Measurements from ENCODE around the gene HBB. TPM values are rescaled to one million over a fixed set of nuclear protein-coding genes. Genes with fewer than 3 reads are reported as not detected.

Gene HBB
- polyA plus RNA-seq, 1 donor from 2014 or later: not detected

DNA sequence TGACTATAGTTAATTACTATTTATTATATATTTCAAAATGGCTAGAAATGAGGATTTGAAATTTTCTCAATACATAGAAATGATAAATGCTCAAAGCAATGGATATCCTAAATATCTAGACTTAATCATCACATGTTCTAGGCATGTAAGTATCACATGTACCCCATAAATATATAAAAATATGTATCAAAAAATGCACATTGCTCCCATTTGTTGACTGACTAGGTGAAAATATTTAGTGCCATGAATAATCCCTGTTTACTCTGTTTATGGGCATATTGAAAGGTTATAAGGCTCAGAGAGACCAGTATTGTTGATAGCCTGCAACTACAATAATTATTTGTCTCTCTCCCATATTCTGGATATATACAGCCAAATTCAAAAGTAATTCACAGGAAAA is 39.7 kb upstream of the HBB start:
- no peak overlapping the region for H3K27ac ChIP-seq (ENCODE audit: low read length)
- H3K9me3 ChIP-seq (ENCODE audit: low read length): no peaks in the 10 kb centered on the region
- no peaks in the 10 kb centered on the region for H4K20me1 ChIP-seq (ENCODE audit: insufficient read depth)
- no peaks in the 10 kb centered on the region for H3K36me3 ChIP-seq (ENCODE audit: insufficient read depth, low read length)
- H3K4me3 ChIP-seq (ENCODE audit: low read length): no peak overlapping the region
- H3K79me2 ChIP-seq (replicated peaks; ENCODE audit: insufficient read depth, low read length): no peaks in the 10 kb centered on the region
- no peaks in the 10 kb centered on the region for H3F3A ChIP-seq (ENCODE audit: insufficient read depth, low read length, poor library complexity, severe bottlenecking)
- no peaks in the 10 kb centered on the region for H3K9me2 ChIP-seq (ENCODE audit: insufficient read depth, low read length)
- H2AFZ ChIP-seq (ENCODE audit: low read depth, low read length): no peak overlapping the region
- no peak overlapping the region for H3K9ac ChIP-seq (ENCODE audit: low read length)
- TF ChIP-seq, protein P1, sequence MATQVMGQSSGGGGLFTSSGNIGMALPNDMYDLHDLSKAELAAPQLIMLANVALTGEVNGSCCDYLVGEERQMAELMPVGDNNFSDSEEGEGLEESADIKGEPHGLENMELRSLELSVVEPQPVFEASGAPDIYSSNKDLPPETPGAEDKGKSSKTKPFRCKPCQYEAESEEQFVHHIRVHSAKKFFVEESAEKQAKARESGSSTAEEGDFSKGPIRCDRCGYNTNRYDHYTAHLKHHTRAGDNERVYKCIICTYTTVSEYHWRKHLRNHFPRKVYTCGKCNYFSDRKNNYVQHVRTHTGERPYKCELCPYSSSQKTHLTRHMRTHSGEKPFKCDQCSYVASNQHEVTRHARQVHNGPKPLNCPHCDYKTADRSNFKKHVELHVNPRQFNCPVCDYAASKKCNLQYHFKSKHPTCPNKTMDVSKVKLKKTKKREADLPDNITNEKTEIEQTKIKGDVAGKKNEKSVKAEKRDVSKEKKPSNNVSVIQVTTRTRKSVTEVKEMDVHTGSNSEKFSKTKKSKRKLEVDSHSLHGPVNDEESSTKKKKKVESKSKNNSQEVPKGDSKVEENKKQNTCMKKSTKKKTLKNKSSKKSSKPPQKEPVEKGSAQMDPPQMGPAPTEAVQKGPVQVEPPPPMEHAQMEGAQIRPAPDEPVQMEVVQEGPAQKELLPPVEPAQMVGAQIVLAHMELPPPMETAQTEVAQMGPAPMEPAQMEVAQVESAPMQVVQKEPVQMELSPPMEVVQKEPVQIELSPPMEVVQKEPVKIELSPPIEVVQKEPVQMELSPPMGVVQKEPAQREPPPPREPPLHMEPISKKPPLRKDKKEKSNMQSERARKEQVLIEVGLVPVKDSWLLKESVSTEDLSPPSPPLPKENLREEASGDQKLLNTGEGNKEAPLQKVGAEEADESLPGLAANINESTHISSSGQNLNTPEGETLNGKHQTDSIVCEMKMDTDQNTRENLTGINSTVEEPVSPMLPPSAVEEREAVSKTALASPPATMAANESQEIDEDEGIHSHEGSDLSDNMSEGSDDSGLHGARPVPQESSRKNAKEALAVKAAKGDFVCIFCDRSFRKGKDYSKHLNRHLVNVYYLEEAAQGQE (IDR thresholded peaks at IDR 0.05; ENCODE audit: borderline replicate concordance): no peak
- TF ChIP-seq TAF1 (IDR thresholded peaks at IDR 0.05; ENCODE audit: low read depth) (no peak), MXI1 (conservative IDR thresholded peaks at IDR 0.05; ENCODE audit: poor library complexity, severe bottlenecking) (no peak), POLR2AphosphoS5 (IDR thresholded peaks at IDR 0.05) (no peak), EZH2 (IDR thresholded peaks at IDR 0.05; ENCODE audit: borderline replicate concordance, insufficient read depth, low read length, poor library complexity, severe bottlenecking) (no peak), EP300 (conservative IDR thresholded peaks at IDR 0.05; ENCODE audit: poor library complexity, severe bottlenecking) (no peak), RAD21 (conservative IDR thresholded peaks at IDR 0.05) (no peak), SMC3 (conservative IDR thresholded peaks at IDR 0.05; ENCODE audit: poor library complexity) (no peak)
- TF ChIP-seq, protein P2, sequence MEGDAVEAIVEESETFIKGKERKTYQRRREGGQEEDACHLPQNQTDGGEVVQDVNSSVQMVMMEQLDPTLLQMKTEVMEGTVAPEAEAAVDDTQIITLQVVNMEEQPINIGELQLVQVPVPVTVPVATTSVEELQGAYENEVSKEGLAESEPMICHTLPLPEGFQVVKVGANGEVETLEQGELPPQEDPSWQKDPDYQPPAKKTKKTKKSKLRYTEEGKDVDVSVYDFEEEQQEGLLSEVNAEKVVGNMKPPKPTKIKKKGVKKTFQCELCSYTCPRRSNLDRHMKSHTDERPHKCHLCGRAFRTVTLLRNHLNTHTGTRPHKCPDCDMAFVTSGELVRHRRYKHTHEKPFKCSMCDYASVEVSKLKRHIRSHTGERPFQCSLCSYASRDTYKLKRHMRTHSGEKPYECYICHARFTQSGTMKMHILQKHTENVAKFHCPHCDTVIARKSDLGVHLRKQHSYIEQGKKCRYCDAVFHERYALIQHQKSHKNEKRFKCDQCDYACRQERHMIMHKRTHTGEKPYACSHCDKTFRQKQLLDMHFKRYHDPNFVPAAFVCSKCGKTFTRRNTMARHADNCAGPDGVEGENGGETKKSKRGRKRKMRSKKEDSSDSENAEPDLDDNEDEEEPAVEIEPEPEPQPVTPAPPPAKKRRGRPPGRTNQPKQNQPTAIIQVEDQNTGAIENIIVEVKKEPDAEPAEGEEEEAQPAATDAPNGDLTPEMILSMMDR (IDR thresholded peaks at IDR 0.05; ENCODE audit: poor library complexity, severe bottlenecking): no peak
- no peak overlapping the region for H3K4me2 ChIP-seq (ENCODE audit: low read length)
- H3K27me3 ChIP-seq (ENCODE audit: insufficient read depth, low read depth, low read length): no peaks in the 10 kb centered on the region

DNA sequence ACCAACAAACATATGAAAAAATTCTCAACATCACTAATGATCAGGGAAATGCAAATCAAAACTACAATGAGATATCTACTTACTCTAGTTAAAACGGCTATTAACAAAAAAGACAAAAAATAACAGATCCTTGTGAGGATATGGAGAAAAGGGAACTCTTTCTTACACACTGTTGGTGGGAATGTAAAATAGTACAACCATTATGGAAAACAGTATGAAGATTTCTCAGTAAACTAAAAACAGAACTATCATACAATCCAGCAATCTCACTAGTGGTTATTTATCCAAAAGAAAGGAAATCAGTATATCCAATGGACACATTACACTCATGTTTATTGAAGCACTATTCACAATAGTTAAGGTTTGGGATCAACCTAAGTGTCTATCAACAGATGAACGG is 39.0 kb upstream of the HBB start:
- Histone ChIP-seq H3K9ac (ENCODE audit: low read length) (no peak overlapping the region), H3K9me2 (ENCODE audit: insufficient read depth, low read length) (no peaks in the 10 kb centered on the region), H3K36me3 (ENCODE audit: insufficient read depth, low read length) (no peaks in the 10 kb centered on the region), H4K20me1 (ENCODE audit: insufficient read depth) (no peaks in the 10 kb centered on the region), H3K27me3 (ENCODE audit: insufficient read depth, low read depth, low read length) (no peaks in the 10 kb centered on the region), H3K4me2 (ENCODE audit: low read length) (no peak overlapping the region), H3K27ac (ENCODE audit: low read length) (no peak overlapping the region), H3K9me3 (ENCODE audit: low read length) (no peaks in the 10 kb centered on the region), H2AFZ (ENCODE audit: low read depth, low read length) (no peak overlapping the region), H3F3A (ENCODE audit: insufficient read depth, low read length, poor library complexity, severe bottlenecking) (no peaks in the 10 kb centered on the region), H3K4me3 (ENCODE audit: low read length) (no peak overlapping the region), H3K79me2 (replicated peaks; ENCODE audit: insufficient read depth, low read length) (no peaks in the 10 kb centered on the region)
- TF ChIP-seq TAF1 (IDR thresholded peaks at IDR 0.05; ENCODE audit: low read depth) (no peak), SMC3 (conservative IDR thresholded peaks at IDR 0.05; ENCODE audit: poor library complexity) (no peak), EZH2 (IDR thresholded peaks at IDR 0.05; ENCODE audit: borderline replicate concordance, insufficient read depth, low read length, poor library complexity, severe bottlenecking) (no peak), POLR2AphosphoS5 (IDR thresholded peaks at IDR 0.05) (no peak), EP300 (conservative IDR thresholded peaks at IDR 0.05; ENCODE audit: poor library complexity, severe bottlenecking) (no peak), MXI1 (conservative IDR thresholded peaks at IDR 0.05; ENCODE audit: poor library complexity, severe bottlenecking) (no peak), RAD21 (conservative IDR thresholded peaks at IDR 0.05) (no peak)
- TF ChIP-seq, protein P1 (IDR thresholded peaks at IDR 0.05; ENCODE audit: borderline replicate concordance): no peak
- TF ChIP-seq, protein P2 (IDR thresholded peaks at IDR 0.05; ENCODE audit: poor library complexity, severe bottlenecking): no peak

Data from neural cell (in vitro differentiated cells).